GF-D8 (cell line): ENCODE results near the gene RBM14.
"Not testable (repeated sequence)": the region's sequence is repeated elsewhere in the genome, so short reads cannot be mapped to it uniquely, and the experiment has no call there.

Experiments used
- DNase-seq: peaks from one replicate; lab custom pipeline; 2025; lab: John Stamatoyannopoulos, UW

RBM14 gene

DNA sequence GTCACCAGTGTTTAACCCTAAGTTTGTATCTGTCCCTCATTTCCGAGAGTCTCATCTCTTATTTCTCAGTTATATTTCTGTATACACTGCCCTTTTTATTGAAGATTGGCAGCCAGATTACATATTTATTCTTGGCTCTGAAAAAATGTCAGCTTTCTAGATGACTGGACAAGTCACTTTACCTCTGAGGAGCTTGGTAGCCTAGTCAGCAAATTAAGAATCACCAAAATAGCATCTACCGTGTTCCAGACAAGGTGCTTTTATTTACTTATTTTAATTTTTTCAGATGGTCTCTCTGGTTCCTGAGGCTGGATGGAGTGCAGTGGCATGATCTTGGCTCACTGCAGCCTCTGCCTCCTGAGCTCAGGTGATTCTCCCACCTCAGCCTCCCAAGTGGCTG, 16.5 kb downstream of the RBM14 start:
- no peak for DNase-seq

DNA sequence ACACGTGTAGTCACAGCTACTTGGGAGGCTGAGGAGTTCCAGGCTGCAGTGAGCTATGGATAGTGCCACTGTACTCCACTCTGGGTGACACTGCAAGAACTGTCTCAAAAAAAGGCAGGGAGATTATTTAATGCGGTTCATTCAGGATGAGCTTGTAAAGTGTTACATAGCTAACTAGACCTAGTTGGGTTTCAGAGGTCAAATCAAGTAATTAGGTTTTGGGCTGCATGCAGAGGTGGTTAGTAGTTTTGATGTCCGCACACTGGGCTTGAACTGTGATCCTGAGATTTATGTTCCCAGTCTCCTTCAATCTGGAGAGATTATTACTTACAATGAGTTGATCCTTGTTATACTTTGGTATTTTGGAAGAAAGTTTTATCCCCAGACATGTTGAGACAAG, 20.0 kb downstream of the RBM14 start:
- no peak for DNase-seq

DNA sequence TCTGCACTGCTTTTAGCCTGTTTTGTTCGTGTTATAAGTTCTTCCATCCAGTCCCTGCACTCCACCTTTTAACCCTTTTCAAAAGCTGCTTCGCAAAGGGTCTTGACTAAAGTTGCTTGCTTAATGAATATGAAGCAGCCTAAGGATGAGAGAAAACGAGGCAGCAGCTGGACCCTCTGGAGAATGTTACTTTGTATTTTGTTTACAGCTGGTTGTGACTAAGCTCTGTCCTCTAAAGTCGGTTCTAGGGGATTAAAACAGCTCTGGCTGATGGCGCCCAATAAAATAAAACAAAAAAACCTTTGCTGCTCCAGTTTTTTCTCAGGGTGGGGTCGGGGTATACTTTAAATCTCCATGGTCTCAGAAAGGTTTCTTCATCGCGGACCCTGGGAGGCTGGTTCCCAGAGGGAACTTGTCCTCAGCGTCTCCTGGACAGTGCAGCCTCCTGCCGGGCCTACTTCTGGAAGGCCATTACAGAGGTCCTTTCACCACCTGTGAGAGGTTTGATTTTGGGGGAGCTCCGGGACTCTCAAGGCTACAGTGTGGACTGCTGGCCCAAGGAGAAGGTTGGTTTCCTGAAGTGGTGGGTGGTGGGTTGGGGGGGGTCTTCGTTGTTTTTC, 21.2 kb downstream of the RBM14 start:
- DNase-seq, result no peak

DNA sequence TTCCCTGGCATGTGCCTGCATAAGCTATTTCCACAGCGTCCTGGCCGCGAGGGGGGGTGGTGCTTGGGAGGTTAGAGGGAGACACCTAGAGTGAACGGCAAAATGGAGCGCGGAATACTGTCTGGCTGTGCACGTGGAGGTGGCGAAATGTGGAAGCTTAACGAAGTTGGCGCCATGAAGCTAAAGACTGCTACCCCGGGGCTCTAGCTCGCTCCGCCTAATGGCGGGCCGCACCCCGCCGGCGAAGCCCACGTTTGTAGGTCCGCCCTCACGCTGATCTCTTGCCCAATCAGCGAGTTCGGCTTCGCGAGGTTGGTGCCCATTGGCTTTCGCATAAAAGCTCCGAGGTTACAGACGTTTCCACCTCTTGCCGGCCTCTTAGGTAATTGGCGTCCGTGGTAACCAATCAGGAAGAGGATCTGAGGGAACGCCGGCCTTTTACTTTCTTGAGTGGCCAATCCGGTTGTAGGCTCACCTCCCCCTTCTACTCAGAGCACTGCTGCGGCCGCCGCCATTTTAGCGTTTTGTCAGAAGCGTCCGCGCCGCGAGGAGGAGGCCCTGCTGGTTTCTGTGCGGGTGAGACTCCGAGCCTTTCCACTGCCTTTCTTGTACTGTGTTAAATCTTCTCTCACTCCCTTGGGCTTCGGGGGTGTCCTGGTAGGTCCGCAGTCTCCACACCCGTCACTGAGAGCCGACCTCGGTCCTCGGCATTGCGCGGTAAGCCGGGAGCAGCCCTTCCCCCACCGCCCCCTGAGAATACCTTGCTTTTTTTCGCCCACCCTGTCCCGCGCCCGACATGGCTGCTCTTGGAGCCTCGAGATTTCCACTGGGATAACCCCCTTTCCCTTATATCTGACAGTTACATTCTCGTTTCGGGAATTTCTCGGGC, 22.0 kb downstream of the RBM14 start, which contains the start of gene RBM4:
TSS of gene RBM4 (plus strand) at position 527 of the 889 bp plus-strand sequence. CDS start 1,009 bp downstream, outside the sequence.
- peak; percentile 98 for DNase-seq

DNA sequence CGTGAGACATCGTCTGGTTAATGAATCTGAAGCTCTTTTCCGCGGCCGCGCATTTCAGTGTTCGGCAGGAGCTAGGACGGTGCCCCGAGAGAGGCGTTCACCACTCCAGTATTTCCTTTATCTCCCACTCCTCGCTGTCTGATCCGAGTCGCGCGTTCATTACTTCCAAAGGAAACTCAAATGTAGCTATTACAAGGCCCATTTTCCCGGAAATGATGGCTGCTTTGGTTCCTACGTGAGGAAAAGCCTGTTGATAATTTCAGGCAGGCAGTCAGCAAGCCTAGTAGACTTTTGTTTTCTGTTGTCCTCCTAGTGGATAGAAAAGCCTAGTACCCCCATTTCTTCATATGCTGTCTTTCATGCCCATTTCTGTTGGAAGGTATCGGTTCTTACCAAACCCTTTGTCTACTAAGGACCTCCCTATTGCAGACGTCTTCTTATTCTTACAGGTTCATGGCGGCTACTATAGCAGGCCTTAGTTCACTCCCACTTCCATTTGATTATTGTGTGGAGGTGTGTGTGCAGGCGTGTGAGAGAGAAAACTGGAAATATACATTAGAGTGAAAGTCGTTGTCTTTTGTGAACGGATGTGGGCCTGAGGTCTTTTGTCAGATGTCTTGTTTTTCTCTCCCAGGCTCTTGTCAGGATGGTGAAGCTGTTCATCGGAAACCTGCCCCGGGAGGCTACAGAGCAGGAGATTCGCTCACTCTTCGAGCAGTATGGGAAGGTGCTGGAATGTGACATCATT, 22.8 kb downstream of the RBM14 start:
- no peak for DNase-seq

DNA sequence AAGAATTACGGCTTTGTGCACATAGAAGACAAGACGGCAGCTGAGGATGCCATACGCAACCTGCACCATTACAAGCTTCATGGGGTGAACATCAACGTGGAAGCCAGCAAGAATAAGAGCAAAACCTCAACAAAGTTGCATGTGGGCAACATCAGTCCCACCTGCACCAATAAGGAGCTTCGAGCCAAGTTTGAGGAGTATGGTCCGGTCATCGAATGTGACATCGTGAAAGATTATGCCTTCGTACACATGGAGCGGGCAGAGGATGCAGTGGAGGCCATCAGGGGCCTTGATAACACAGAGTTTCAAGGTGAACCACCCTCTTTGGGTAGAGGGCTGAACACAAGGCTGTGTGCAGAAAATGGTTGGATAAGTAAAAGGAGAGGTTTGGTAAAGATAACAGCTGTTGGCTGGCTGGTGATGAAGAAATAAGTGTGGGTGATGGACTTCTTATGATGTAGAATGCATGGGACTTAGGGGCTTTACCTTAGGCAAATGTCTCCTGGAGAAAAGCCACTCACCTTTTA, 23.4 kb downstream of the RBM14 start:
- DNase-seq, result not testable (repeated sequence)

DNA sequence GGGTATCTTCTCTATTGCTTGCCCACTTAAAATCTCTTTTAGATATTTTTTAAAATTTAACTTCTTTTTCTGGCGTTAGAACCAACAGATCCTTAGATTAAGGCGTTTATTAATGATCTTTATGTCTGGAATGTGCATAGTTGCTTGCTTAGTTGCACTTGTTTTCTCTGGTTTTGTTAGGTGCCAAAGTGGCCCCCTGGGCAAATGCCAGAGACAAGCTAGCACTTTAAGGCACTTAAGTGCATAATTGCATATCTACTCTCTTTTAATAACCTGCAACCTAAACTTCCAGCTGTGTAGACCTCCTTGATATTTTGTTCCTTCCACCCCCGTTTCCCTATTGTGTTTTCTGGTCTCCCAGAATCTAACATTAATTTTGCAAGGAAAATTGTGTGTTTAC, 25.4 kb downstream of the RBM14 start:
- no peak for DNase-seq

DNA sequence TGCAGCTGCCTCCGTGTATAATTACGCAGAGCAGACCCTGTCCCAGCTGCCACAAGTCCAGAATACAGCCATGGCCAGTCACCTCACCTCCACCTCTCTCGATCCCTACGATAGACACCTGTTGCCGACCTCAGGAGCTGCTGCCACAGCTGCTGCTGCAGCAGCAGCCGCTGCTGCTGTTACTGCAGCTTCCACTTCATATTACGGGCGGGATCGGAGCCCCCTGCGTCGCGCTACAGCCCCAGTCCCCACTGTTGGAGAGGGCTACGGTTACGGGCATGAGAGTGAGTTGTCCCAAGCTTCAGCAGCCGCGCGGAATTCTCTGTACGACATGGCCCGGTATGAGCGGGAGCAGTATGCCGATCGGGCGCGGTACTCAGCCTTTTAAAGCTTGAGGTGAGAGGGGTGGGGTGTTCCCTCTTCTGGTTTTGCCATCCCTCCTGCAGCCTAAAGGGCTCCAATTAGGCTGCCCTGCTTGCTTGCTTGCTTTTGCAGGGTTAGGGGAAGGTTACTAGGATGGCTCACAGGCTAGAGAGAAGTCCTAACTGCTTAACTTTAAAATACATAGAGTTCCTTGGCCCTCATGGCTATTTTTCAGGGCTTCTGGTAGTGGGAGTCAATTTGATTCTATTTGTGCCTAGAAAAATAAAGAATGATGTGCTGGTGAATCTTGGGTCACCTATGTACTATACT, 27.5 kb downstream of the RBM14 start:
- DNase-seq, result no peak

DNA sequence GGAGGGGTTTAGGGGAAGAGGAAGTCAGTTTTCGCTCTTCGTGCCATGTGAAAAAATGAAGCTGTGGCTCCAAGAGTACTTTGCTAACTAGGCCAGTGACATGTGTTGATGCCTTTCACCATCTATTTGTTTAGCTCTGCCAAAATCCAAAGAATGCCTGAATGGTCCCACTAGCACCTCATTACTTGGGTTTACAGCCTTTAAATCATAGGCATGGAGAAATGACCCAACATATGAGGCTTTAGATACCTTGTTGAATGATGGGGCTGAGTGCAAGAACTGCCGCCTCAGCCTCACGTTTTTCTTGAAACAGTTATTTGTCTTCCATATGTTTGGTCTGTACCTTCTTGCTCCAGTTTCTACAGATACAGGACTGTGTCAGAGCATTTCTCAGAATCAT, 30.4 kb downstream of the RBM14 start:
- no peak for DNase-seq

DNA sequence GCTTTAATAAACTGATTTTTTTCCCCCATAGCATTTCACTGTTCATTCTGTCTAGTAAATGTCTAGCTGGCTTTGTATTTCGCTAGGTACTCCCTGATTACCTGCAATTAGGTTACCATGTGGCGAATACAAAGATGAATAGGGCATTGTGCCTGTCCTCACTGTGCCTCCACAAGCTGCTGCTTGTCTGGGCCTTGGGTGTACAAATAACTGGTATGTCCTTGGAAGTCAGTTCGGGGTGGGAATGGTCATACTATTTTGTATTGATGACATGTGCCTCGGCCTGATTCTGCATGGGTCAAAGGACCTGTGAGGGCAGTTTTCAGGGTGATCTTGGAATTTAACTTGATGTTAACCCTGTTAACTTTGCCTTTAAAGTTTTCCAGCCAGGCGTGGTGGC, 33.5 kb downstream of the RBM14 start:
- DNase-seq, result no peak

DNA sequence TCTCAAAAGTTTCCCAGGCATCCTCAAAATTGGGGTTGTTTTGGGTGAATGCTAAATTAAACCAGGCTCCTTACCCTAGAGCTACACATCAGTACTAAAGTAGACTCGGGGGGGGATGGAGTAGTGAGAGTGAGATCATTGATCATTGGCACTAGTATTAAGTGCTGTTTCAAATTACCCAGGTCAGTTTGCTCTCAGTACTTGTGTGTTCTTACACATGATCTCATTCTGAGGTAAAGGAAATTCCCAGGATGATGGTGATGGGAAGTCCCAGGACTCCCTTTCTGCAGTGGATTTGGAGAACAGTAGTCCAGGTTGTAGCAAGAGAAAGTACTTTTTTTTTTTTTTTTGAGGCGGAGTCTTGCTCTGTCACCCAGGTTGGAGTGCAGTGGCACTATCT, 34.6 kb downstream of the RBM14 start:
- no peak for DNase-seq

DNA sequence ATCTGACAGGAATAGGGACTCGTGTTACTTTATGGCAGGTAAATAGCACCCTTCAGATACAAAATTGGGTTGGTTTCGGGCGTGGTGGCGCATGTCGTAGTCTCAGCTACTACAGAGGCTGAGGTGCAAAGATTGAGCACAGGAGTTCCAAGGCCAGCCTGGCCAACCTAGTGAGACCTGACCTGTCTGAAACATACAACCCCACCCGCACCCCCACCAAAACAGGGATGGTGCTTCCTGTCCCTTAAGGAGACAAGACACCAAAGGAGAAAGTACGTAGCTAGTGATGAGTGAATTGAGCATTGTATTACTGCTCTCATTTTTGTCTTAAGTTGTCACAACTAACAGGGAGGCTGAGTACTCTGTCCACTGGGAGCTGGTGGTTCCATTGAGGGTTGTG, 36.2 kb downstream of the RBM14 start:
- DNase-seq, result no peak

DNA sequence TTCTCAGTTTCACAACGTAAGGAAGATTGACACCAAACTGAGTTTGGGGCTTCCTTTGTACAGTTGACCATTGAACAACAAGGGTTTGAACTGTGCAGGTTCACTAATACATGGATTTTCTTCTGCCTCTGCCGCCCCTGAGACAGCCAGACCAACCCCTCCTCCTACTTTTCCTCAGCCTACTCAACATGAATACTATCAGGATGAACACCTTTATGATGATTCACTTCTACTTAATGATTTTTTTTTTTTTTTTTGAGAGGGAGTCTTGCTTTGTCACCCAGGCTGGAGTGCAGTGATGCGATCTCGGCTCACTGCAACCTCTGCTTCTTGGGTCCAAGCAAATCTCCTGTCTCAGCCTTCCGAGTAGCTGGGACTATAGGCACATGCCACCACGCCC, 36.7 kb downstream of the RBM14 start:
- no peak for DNase-seq

DNA sequence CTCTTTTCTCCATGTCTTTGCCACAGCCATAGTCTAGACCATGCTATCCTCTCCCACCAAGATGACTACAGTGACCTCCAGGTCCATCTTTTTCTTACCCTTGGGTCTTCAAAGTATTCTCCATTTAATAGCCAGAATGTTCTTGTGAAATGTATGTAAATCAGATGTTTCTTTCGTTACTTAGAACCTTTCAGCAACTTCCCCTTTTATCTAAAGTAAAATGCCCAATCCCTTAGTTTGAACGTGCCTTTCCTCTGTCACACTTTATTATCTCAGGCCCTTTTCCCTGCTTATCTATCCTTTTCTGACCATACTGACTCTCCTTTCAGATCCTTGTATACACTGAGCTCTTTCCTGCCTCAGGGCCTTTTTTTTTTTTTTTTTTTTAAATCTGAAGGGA, 43.3 kb downstream of the RBM14 start:
- peak; percentile 45 for DNase-seq

DNA sequence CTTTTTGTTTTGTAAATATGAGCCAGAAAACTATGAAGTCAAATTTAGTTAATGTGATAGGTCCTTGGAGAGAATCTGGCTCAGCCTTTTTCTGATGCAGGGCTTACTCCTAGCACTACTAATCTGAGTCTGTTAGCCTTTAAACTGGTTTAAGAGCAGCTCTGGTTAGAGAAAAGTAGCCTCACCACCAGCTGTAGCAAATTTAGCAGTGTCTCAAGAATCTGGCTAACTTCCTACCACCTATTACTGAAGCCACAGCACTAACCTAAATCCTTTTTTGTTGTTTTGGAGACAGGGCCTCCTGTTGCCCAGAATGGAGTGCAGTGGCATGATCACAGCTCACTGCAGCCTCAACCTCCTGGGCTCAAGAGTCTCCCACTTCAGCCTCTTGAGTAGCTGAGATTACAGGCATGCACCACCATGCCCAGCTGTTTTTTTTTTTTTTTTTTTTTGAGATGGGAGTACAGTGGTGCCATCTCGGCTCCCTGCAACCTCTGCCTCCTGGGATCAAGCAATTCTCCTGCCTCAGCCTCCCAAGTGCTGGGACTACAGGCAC, 47.4 kb downstream of the RBM14 start:
- no peak for DNase-seq

DNA sequence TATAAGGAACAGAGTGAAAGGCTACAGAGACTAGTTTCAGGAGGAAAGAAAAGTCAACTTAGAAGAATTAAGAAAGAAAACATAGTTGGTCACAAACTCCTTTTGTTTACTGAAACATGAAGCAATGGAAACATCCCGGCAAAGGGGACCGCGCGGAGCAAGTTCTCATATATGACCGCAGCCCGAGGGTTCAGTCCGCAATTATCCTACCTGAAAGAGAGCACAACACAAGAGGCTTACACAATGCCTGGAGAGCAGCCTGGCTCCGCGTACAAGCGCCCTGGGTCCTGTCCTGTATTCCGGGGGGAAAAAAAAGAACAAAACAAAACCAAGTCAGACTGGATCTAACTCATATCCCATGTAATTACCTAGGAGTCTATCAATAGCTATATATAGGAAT, 48.9 kb downstream of the RBM14 start:
- DNase-seq, result no peak

DNA sequence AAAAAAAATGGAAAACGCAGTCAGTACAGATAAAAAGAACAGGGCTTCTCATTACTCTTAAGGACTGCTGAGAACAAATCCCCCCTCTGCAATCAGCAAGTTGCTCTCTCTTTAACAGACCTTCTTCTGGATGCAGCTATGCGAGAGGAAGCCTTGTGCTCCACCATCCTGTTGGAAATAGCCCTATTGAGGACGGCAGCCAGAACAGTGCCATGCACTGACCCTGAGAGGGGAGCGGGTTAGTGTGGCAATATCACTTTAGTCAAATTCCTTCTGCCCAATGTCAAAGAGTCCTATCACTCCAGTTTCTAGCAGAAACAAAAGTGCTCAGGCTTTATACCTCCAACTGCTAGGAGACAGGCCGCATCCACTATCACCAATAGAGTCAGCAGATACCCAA, 54.4 kb downstream of the RBM14 start:
- no peak for DNase-seq

DNA sequence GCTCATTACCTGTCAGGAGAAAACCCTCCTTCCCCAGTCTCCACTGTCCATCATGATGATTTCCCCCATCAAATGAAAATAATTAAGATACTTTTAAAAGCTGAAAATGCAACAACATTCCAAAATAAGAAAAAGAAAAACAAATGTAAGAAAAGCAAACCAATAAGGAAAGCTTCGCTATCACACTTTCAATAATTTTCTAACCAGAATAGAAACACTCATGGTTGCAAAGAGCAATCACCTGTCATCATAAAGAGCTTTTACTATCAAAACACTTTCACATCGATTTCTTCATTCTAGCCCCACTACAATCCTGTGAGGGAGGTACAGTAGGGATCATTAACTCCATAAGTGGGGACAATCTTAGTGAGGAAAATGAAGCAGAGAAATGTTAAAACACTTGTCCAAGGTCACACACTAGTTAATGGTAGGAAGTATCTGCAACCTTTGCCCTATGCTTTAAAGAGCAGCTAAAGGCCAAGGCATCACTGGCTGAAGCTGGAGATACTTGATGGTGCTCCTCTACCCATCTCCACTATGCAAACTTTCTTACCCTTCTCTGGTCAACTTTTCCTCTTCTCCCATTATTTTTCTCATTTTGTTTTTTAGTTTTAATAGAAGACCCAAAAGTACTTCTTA, 58.7 kb downstream of the RBM14 start:
- no peak for DNase-seq

DNA sequence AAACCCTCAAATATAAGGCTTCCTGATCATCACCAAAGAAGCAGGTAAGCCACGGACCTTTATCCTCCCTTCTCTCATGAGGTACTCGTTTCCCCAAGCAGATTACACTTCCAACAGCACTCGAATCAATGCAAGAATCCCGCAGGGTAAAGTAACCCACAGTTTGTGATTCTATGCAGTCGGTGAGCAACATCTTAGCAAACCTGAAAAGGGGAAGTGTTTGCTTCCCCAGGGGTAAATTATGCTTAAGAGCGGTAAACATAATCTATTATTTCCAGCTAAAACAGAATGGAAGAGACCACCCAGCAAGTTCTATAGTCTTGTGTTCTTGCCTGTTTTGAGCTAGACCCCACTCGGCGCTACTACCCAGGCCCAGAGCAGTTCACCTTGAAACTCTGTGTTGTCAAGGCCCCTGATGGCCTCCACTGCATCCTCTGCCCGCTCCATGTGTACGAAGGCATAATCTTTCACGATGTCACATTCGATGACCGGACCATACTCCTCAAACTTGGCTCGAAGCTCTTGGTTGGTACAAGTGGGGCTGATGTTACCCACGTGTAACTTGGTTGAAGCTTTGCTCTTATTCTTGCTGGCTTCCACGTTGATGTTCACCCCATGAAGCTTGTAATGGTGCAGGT, 60.0 kb downstream of the RBM14 start:
- no peak for DNase-seq
